Activated naive CD4-positive, alpha-beta T cell (primary cell): ENCODE data around the gene RGS3.

Experiments
- DNase-seq, 4 experiments: peaks; one replicate each; lab custom pipeline; 2025; lab: John Stamatoyannopoulos, UW

RGS3 gene

GRCh38 chr9:113585085-113585442 is 121.5 kb downstream of the RGS3 start:
- DNase-seq, result no peak

GRCh38 chr9:113585555-113585954 is 122.0 kb downstream of the RGS3 start:
- no peak for DNase-seq

- DNase-seq, result peak in 1 of 4 experiments; percentile 17
Observed at GRCh38 chr9:113587471-113588031, 124.0 kb downstream of the RGS3 start.

DNA sequence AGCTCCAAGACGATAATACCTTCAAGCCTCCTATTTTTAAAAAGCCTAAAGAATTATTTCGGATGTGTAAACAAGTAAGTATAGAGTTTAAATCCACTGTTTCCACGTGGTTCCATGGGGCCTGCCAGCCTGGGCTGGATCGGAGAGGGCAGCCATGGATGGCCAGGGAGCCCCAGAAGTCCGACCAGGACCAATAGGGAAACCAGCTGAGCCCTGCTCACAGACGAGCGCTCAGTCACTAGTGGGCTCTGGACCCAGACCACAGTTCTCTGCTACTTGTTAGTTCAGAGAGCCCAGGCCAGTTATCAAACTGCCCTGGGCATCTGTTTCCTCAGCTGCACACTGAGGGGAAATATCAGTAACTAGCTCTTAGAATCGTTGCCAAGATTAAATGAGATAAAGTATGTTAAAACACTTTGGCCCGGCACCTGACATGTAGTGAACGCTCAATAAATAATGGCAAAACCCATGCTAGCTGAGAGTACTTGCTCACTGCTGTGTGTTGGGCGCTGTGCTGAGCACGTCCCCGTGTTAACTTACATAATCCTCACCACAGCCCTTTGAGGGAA is 124.8 kb downstream of the RGS3 start:
- DNase-seq, result no peak

GRCh38 chr9:113588936-113589335 is 125.4 kb downstream of the RGS3 start:
- DNase-seq, result no peak

- DNase-seq, result no peak
Observed at GRCh38 chr9:113589407-113589806, 125.9 kb downstream of the RGS3 start.

DNA sequence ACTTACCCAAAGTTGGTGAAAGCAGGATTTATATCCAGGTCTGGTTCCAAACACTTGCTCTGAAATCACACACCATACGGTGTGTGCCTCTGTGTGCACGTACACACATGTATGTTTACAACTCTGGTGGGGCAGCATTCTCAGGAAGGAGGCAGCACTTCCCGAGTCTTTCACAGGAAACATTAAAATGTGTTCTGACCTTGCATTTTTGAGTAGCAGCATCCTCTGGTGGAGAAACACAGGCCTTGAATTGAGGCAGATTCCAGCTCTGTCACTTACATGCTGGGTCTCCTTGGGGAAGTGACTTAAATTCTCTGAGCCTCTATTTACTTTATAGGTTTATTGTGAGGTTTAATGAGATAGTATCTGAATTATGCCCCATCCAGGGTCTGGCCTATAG is 126.4 kb downstream of the RGS3 start:
- no peak for DNase-seq

DNA sequence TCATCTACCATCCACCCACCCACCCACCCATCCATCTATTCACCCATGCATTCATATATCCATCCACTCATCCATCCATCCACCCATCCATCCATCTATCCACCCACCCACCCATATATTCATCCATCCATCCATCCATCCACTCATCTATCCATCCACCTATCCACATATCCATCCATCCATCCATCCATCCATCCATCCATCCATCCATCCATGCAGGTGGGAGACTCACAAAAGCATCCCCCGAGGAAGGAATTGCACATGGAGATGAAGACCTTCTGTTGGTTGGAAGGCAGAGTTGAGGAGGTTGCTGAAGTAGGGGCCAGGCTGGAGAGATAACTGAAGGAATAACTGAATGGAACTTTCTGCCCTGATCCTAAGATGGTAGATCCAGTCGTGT is 126.9 kb downstream of the RGS3 start:
- no peak for DNase-seq

- peak in 2 of 4 experiments; percentile 20 to 39 for DNase-seq
Observed at GRCh38 chr9:113590991-113591898, 127.7 kb downstream of the RGS3 start.

DNA sequence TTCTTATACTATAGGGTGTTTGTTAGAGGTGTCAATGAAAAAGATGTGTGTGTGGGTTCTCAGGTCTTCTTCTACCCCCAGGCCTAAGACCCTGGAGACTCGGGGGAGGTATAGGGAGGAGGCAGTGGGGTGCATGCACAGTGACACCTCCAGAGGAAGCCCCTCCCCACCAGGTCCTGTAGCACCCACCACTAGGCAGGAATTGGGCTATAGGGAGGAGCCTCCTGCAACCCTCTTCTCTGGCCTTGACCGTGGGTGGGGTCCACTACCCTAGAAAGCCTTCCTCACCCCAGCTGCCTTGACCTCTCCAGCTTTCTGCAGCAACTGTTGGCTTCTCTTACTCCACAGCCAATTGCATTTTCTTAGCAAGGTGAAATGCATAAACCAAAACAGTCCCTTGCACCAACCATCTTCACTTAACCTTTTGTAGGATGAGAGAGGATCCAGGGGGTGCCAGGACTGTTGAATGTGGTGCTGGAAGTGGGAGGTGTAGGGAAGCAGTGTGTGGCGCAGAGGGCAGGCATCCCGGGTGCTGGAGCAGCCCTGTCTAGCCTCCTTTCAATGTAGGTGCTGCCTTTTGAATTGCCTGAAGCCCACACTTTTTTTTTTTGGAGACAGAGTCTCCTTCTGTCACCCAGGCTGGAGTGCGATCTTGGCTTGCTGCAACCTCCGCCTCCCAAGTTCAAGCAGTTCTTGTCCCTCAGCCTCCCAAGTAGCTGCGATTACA is 128.5 kb downstream of the RGS3 start:
- DNase-seq, result no peak

- no peak for DNase-seq
Observed at GRCh38 chr9:113592876-113593575, 129.5 kb downstream of the RGS3 start.

DNA sequence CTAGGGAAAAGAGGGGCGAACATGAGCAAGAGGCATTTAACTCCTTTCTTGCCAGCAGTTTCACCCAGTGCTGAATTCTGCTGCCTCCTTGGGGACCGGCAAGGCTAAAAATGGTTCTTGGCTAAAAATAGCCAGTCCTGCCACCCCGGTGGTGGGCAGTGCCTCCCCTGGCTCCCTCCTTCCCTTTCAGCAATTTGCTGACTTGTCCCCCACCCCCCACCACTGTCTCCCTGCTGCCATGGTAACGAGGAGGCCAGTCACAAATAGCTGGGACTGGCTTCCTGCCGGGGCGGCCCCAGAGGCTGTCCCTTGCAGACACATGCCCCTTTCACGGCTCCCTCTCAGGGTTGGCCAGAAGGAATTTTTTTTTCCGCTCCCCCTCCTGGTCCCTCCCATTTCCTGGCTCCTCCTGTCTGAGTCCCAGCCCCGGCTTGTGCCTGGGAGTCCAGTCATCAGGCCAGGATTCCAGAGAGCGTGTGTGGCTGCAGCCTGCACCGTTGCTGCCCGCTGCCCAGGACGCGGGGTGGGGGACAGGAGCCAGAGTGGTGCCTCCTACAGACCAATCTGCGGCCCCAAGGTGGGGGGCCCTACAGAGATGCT is 130.3 kb downstream of the RGS3 start:
- DNase-seq, result no peak

- DNase-seq, result no peak
Observed at GRCh38 chr9:113594484-113595299, 131.2 kb downstream of the RGS3 start.

DNA sequence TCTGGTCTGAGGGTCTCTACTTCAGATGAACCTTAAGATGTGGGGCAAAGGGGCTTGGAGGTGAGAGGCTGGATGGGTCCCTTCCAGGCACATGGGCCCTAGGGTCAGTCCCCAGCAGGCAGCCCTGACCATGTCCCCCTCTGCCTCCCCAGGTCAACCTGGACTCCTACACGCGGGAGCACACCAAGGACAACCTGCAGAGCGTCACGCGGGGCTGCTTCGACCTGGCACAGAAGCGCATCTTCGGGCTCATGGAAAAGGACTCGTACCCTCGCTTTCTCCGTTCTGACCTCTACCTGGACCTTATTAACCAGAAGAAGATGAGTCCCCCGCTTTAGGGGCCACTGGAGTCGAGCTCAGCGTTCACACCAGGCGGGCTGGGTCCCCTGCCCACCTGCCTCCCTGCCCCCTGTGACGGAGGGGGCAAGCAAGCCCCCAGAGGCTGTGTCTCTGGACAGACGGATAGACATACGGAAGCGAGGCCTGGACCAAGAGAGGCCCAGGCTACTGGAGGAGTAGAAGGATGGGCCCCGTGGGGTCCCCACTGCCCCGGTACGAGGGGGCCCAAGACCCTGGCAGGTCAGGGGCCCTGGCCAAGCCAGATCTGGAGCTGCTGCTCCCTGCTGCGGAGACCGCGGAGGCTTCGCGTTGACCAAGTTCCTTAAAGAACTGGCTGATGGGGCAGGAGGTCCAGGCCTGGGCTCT is 133.2 kb downstream of the RGS3 start:
- no peak for DNase-seq

- no peak for DNase-seq
Observed at GRCh38 chr9:113597390-113598241, 134.1 kb downstream of the RGS3 start.

DNA sequence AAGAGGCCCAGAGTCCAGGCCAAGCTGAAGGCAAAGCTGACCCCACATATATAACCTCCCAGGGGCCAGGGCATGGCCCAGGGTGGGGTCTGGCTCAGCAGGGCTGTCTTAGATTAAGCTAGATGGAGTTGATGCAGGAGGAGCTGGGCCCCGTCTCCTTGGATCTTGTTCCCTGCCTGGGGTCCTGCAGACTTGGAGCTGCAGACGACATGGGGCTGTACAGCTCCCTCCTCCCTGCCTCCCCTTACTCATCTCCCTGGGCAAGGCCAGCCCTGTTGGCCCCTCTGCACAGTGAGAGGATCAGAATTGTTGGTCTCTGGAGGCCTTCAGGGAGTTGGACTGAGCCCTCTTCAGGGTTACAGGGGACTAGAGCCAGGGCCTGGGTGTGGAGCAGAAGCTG is 134.9 kb downstream of the RGS3 start:
- DNase-seq, result no peak

DNA sequence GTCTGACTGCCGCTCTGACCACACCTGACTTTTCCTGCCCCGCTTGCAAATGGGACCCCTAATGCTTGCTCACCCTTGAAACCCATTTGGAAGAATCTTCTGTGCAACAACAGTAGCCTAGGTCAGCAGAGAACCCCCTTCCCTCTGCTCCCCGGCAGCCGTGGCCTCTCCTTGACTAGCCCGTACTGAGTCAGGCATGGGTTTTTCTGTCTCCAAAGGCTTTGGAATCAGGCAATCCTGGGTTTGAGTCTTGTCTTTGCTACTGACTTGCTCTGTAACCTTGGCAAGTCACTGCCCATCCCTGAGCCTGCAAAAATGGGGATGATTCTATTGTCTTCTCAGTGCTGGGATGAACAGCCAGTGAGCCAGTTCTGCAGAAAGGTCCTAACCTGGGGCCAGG is 135.4 kb downstream of the RGS3 start:
- DNase-seq, result no peak

- DNase-seq, result no peak
Observed at GRCh38 chr9:113599646-113600022, 136.1 kb downstream of the RGS3 start.
